ENCODE measurements around the gene DUS1L. TPM values are rescaled to one million over a fixed set of nuclear protein-coding genes. Genes with fewer than 3 reads are reported as not detected.

The DUS1L gene
- total RNA-seq, 1 experiment from 2014 or later = 129 TPM

GRCh38 chr17:82087961-82088837 lies 22.6 kb upstream of the DUS1L start:
- H3K9me3 ChIP-seq = no peaks in the 10 kb centered on the region
- no peaks in the 10 kb centered on the region for H3K4me1 Mint-ChIP-seq (ENCODE audit: low read depth, unreplicated experiment)
- CTCF ChIA-PET = no interaction called here
- no peak for DNase-seq
- no peaks in the 10 kb centered on the region for H3K9me3 Mint-ChIP-seq (ENCODE audit: unreplicated experiment)
- no peak for TF ChIP-seq CTCF (IDR thresholded peaks at IDR 0.05; ENCODE audit: insufficient read depth in 1 of 2, low read depth in 1 of 2, low read length in 1 of 2, severe bottlenecking in 1 of 2, unreplicated experiment in 1 of 2)
- H3K4me3 Mint-ChIP-seq (ENCODE audit: unreplicated experiment) = no peak overlapping the region
- H3K36me3 ChIP-seq (ENCODE audit: control insufficient read depth, insufficient read depth, low read length) = peaks cover 15% of the 10 kb centered on the region
- BruUV-seq (replicated peaks) = no TSS peak
- no peaks in the 10 kb centered on the region for H3K27me3 Mint-ChIP-seq (ENCODE audit: insufficient read depth, unreplicated experiment)
- intact Hi-C loops (cut with micrococcal nuclease; ENCODE audit: unreplicated experiment) = no loop called here
- POLR2A ChIA-PET = no interaction called here
- H3K27me3 ChIP-seq (replicated peaks; ENCODE audit: control insufficient read depth, insufficient read depth, low read length) = no peaks in the 10 kb centered on the region
- H3K36me3 Mint-ChIP-seq (ENCODE audit: insufficient read depth, unreplicated experiment) = peaks cover 79% of the 10 kb centered on the region
- no peaks in the 10 kb centered on the region for H3K4me1 ChIP-seq
- no peak overlapping the region for H3K4me3 ChIP-seq (ENCODE audit: low read depth, low read length)
- H3K27ac Mint-ChIP-seq (ENCODE audit: unreplicated experiment) = no peak overlapping the region

- no peaks in the 10 kb centered on the region for H3K9me3 Mint-ChIP-seq (ENCODE audit: unreplicated experiment)
- DNase-seq = no peak
- no peak for TF ChIP-seq CTCF (IDR thresholded peaks at IDR 0.05; ENCODE audit: insufficient read depth in 1 of 2, low read depth in 1 of 2, low read length in 1 of 2, severe bottlenecking in 1 of 2, unreplicated experiment in 1 of 2)
- no peak overlapping the region for H3K4me3 Mint-ChIP-seq (ENCODE audit: unreplicated experiment)
- Histone ChIP-seq H3K4me1 (no peaks in the 10 kb centered on the region), H3K9me3 (no peaks in the 10 kb centered on the region), H3K27me3 (replicated peaks; ENCODE audit: control insufficient read depth, insufficient read depth, low read length) (no peaks in the 10 kb centered on the region), H3K4me3 (ENCODE audit: low read depth, low read length) (no peak overlapping the region), H3K36me3 (ENCODE audit: control insufficient read depth, insufficient read depth, low read length) (peaks cover 13% of the 10 kb centered on the region)
- intact Hi-C loops (cut with micrococcal nuclease; ENCODE audit: unreplicated experiment) = no loop called here
- POLR2A ChIA-PET = interaction anchor here (0.6 kb wide), 1 partner anchor 376 kb away, joined by 3 read pairs; no protein-coding TSS in a partner anchor
- CTCF ChIA-PET = no interaction called here
- BruUV-seq (replicated peaks) = no TSS peak
- H3K36me3 Mint-ChIP-seq (ENCODE audit: insufficient read depth, unreplicated experiment) = peaks cover 79% of the 10 kb centered on the region
- no peak overlapping the region for H3K27ac Mint-ChIP-seq (ENCODE audit: unreplicated experiment)
- no peaks in the 10 kb centered on the region for H3K27me3 Mint-ChIP-seq (ENCODE audit: insufficient read depth, unreplicated experiment)
- no peaks in the 10 kb centered on the region for H3K4me1 Mint-ChIP-seq (ENCODE audit: low read depth, unreplicated experiment)
Observed at GRCh38 chr17:82086941-82087906, 21.6 kb upstream of the DUS1L start.
